ENCODE measurements around the gene OCA2.

DNA sequence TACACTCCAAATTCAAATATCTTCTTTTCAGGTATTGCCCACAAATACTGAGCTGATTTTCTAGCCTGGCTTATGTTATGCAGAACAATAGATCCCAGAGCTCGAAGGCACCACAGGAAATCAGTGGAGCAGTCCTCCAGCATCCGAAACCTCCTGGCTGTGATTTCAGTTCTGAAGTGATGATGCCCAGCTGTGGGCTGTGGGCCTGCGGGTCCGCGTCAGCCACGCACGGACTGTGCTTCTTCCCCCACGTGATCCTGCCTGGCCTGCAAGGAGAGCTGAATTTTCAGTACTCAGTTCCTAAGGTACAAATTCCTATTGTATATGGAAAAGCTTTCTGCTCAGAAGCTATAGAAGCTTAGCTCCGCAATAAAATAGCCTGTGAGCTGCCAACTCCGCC is 96.2 kb downstream of the OCA2 start:
- no peak for TF ChIP-seq POLR2A (IDR thresholded peaks at IDR 0.05)
- TF ChIP-seq, protein P1, sequence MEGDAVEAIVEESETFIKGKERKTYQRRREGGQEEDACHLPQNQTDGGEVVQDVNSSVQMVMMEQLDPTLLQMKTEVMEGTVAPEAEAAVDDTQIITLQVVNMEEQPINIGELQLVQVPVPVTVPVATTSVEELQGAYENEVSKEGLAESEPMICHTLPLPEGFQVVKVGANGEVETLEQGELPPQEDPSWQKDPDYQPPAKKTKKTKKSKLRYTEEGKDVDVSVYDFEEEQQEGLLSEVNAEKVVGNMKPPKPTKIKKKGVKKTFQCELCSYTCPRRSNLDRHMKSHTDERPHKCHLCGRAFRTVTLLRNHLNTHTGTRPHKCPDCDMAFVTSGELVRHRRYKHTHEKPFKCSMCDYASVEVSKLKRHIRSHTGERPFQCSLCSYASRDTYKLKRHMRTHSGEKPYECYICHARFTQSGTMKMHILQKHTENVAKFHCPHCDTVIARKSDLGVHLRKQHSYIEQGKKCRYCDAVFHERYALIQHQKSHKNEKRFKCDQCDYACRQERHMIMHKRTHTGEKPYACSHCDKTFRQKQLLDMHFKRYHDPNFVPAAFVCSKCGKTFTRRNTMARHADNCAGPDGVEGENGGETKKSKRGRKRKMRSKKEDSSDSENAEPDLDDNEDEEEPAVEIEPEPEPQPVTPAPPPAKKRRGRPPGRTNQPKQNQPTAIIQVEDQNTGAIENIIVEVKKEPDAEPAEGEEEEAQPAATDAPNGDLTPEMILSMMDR (IDR thresholded peaks at IDR 0.05): no peak
